HG03039 (cell line): Measurements from ENCODE around the gene YBX2.
"Not testable (repeated sequence)": the region's sequence is repeated elsewhere in the genome, so short reads cannot be mapped to it uniquely, and the experiment has no call there.

Experiments
- ATAC-seq: cut with Tn5 transposase; IDR thresholded peaks from one replicate; pipeline ENCODE4 v1.9.1; 2021; ENCODE audit warnings: mild to moderate bottlenecking, moderate library complexity; ENCODE audit not compliant: unreplicated experiment

YBX2 gene

DNA sequence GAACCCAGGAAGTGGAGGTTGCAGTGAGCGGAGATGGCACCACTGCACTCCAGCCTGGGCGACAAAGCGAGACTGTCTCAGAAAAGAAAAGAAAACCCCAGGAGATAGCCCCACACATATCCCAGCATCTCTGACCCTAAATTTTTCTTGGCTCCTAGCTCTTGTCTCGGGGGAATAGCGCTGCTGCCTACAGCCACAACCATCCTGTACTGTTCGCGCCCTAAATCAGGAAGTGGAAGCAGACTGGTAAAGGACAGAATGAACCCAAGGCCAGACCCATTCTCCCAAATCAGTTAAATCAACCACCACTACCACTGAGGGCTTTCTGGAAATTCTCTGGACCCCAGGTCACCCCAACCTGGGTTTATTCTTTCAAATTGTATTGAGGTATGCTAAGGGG is 44.6 kb downstream of the YBX2 start:
- ATAC-seq = no peak

DNA sequence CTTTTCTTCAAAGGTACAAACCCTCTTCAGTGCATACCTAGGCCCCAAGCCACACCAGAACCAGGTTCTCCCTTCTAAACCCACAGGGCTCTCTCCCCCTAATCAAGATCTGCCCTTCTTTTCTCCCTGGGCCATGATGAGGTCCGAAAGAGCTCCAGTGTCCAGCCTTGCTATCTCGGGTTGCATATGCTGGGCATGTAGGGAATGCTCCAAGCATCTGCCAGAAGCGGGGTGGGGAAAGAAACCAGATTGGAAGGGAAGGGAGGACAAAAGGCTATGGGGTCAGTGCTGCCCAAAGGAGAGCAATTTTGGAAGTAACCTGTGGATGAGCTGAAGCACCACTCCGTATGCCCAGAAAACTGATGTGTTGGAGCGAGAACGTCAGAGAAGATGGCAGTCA is 45.2 kb downstream of the YBX2 start:
- no peak for ATAC-seq

DNA sequence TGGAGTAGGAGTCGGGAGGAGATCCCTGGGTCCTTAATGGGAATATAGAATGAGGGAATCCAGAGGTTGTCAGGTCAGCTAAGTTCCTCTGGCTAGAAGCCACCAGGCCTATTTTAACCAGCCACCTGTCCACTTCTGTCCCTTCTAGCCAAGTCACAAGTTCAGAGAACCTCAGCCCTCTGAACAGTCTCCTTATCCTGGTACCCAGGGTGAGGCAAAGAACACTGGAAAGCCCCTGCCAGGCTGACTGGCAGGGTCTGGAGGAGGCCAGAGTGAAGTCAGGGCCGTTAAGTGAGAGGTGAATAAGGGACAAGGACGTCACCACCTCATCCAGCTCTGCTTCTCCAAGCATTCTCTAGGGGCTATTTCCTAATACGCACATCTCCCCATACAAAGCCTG is 45.6 kb downstream of the YBX2 start:
- ATAC-seq = no peak

DNA sequence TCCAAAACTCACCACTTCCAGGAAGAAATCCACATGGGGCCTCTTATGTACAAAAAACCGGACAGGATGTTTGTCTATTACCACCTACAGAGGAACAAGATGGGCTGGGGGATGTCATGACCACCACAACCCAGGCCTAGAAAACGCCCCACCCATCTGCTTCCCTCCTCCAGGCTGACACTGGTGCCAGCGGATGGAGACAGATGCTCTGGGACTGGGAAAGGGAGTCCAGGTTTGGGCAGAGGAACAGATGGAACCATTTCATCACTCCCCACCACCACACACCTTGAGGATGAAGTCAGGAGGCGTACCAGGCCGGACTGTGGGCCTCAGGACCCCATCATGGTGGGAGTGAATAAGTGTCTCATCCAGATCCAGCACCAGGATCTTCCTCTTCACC is 47.7 kb downstream of the YBX2 start:
- no peak for ATAC-seq

DNA sequence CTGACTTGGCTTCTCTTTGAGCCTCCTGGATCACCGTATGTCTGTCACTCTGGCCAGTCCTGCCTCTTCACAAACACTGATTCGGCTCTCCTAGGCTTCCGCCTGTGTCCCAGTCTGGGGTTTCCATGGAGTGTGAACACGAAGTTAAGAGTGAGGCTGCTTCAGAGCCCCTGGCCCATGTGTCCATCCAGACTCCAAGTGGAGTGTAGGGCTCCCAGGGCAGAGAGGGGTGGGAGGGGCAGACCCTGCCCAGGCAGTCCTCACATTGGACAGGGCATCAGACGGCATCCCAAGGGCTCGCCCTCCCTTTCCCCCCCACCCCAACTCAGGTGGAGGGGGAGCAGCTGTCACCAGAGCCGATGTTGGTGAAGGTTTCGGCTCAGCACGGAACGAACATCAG is 50.6 kb downstream of the YBX2 start:
- ATAC-seq = not testable (repeated sequence)

DNA sequence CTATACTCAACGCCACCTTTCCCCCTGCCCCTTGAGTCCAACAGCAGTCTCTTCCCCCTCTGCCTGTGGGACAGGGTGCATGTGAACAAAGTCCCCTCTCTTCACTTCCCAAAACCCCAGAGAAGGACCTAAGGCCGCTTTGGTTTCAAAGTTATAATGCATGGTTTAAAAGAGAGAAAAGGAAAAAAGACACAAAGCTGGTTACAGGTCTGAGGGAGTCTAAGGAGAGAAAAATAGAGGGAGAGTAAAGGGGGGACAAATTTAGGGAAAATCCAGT is 51.0 kb downstream of the YBX2 start:
- no peak for ATAC-seq

DNA sequence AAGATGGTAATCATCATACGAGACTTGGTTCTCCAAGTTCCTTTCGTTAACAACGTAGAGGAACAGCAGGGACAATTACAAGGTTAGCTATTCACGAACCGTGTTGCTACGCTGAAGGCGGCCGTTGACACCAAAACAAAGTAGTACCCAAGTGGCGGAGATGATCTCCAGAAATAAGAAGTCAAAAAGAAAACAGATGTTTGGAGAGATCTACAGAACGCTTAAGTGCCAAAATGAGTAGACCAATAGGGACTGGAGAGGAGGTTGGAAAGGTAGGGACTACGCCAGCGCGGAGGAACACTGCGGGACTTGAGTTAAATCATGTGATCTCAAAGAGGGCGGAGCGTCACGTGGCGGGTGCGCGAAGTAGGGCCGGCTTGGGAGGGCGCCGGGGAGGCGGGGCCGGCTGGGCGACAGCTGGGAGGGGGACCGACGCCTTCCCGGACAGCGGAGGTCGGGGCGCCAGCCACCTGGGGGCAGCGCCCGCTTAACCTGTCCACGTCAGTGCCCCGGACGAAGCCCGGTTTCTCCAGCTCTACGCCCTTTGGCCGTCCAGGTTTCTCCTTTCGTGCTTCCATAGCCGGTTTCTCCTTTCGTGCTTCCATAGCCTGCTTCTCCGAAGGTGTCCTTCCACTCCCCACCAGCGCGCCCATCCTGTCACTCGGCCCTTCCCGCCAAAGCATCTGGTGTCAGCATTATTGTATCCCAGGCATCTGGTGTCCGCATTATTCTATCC is 51.6 kb downstream of the YBX2 start:
- ATAC-seq = peak; percentile 38

DNA sequence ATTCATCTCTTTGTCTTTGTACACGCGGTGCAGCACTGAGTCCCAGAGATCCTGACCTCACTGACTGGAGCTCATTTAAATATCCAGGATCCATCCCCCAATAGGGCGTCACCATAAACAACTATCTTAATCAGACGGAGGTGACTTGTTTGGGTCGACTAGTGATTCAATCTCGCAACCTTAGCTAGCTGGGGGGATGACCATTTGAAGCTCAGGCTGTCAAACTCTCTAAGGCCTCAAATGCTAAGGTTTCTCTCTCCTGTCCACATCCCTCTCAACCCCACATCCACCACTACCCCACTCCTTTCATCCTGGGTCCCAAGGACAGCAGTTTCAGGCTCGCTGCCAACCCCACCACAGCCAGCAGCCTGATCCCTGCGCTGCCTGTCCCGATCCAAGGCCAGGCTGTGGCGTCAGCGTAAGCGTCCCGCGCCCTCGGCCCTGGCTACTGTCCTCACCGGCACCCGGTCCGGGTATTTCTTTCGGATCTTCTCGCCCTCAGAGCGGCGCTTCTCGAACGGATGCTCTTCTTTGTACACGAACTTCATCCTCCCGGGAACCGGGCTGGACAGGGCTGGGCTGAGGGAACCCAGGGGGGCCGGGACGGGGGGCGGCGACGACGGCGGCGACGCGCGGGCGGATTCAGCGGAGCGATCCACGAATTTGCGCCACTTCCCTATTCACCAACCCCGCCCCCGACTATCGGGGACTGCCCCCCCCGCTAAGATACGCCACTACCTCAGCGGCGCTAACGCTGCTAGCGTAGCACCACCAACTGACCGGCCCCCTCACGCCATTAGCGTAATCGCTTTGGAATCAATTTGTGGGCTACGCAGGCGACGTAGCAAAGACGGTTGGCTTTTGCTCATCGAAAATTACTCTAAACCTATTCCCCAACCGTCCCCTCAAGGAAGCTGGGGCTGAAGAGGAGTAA is 52.4 kb downstream of the YBX2 start, which contains the start of gene GABARAP:
TSS of gene GABARAP (minus strand) at position 667 of the 934 bp plus-strand sequence. CDS start at position 548, 119 bp downstream.
- peak; percentile 23 for ATAC-seq

DNA sequence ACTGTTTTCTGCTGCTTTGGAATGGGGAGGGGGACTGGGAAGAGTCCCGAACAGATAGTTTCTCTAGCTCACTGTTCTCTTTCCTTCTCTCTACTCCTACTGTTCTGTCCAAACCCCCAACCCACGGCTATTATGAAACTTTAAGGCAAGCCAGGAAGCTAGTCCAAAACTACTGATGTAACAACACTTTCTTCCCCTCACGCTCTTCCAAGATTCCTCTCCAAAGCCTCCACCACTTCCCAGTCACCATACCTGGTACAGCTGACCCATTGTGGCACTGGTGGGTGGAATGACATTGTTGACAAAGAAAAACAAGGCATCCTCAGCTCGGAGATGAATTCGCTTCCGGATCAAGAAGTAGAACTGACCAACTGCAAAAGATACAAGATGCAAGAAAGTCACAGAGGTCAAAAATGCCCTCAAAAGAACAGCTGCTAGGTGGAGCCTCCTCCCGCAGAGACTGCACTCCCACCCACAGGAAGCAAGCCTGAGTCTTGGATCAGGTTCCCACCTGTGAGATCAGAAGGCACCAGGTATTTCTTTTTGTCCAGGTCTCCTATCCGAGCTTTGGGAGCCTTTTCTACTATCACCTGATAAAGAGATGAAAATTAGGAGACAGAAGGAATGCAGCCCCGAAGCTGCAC is 53.2 kb downstream of the YBX2 start:
- ATAC-seq = no peak

DNA sequence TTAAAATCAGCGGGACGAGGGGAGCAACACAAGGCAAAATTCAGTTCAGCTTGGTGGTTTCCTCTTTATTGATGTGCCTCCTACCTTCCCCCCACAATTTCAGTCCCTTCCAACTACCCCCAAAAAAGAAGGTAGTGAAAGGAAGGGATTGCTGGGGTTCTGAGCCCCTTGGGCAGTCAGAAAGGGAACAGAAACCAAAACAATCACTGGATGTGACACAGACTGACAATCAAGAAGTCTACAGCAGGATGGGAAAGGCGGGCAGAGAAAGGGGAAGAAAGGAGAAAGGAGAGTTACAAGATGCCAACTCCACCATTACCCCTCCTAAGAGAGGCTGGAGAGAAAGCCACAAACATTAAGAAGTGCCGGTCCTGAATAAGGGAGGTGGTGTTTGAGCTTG is 54.1 kb downstream of the YBX2 start:
- ATAC-seq = no peak

DNA sequence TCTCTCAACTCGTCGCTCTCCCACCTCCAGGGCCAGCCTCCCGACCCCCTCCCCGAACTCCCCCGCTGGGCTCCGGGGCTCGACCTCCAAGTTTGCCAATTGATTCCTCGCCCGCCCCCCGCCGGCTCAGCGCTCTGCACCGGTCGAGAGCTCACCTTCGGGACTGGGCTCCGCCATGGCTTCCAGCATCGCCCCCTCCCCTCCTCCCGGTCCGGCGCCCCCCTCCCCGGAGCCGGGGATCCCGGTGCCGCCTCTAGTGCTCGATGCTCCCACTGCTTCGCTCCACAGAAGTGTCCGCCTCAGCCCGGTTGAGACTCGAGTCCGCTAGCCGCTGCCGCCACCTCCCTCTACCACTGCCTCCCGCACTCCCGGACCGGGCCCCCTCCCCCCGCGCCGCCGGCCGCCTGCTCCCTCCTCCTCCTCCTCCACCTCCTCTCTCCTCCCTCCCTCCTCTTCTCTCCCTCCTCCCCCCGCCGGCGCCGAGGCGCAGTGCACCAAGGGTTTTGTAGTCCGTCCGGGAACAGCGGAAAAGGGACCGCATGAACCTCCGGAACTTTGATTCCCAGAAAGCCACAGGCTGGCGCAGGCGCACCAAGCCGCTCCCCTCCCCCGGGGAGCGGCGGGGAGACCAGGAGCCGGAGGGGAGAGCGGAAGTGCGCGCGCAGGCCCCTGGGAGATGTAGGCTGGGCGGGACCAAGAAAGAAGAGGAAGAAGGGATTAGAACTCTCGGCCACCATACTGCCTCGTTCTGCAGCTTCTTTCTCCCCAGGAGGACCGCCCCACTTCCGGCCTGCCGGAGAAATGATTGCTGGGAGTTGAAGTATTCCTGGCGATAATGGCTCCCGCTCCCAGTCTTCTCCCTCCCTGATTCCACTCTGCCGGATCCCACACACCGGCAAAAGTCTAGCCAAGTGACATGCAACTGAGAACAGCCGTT is 55.1 kb downstream of the YBX2 start, which contains the start of gene PHF23:
TSS of gene PHF23 (minus strand) at position 367 of the 937 bp plus-strand sequence. CDS start at position 189, 178 bp downstream.
- ATAC-seq = peak; percentile 36

DNA sequence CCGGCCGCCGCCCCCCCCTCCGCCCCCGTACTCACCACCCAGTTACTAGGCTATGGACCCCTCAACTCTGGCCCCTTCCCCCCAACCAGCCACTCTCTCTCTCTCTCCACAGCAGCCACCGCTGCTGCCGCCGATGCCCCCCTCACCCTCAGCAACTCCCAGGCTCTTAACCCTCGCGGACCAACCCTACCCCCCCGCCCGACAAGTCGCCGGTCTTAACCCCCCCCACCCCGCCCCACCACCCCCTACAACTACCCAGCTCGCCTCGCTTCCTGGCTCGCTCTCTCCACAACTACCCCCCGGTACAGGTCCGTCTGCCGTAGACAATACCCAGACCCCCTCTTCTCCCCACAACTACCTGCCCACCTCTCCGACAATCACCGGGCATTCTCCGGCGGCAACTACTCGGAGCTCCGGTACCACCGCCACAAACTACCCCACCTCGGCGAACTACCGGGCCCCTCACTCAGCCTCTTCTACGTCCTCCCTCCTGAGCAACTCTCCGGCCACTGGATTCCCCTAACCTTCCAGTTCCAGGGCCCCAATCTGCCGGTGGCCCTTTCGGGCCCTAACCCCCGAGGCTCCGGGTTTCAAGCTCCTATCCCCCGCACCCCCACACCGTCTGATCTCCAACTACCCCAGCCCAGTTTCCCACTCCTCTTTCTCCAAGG is 55.9 kb downstream of the YBX2 start:
- no peak for ATAC-seq
